Inferior parietal cortex (tissue), 1 donor: ENCODE measurements around the gene PRRT3.
A peak's percentile ranks its signal among the peaks of the same experiment; 100 is the strongest.
"Not testable (repeated sequence)": the region's sequence is repeated elsewhere in the genome, so short reads cannot be mapped to it uniquely, and the experiment has no call there.

ENCODE experiments used
- DNase-seq: peaks from one replicate; pipeline ENCODE4 v3.0.0-alpha.2; 2016; ENCODE audit errors: extremely low spot score

PRRT3 gene

GRCh38 chr3:9918261-9919038 lies 33.8 kb downstream of the PRRT3 start:
- DNase-seq, result no peak

DNA sequence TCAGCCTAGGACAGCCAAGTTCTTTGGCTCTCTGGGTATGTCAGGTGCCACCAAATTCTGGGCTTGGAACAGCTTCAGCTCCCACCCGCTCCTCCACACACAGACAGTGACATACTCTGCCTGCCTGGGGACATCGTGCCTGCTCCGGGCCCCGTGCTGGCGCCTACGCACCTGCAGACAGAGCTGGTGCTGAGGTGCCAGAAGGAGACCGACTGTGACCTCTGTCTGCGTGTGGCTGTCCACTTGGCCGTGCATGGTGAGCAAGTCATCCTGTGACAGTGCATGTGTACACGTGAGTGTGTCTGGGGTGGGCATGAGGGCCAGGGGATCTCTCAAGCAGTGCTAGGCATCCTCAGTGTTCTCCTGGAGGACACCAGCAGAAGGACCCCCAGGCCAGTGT lies 34.4 kb downstream of the PRRT3 start:
- DNase-seq, result no peak

DNA sequence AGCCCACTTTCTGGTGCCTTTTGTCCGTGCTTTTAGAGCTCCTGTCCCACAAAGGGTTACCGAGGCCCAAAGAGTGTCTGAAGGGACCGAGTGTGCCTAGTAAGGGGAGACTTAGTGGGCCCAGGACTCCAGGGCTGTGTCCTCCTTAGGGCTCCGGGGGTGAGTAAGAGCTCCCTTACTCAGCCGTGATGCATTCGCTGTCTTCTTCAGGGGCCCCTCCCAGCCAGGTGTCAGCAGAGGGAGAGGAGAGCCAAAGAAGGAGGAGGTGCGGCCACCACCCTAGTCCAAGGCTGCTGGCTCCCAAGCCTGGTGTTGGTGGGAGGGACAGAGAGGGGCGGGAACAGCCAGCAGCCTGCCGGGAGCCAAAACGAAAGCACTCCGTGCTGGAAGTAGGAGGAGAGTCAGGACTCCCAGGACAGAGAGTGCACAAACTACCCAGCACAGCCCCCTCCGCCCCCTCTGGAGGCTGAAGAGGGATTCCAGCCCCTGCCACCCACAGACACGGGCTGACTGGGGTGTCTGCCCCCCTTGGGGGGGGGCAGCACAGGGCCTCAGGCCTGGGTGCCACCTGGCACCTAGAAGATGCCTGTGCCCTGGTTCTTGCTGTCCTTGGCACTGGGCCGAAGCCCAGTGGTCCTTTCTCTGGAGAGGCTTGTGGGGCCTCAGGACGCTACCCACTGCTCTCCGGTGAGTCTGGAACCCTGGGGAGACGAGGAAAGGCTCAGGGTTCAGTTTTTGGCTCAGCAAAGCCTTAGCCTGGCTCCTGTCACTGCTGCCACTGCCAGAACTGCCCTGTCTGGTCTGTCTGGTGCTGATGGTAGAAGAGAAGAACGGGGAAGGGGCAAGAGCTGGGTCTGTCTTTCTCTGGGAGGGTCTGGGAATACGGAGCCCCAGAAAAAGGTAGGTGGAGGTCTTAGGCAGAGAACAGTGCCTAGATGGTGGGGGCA lies 35.2 kb downstream of the PRRT3 start, which contains the start of gene IL17RC:
Gene IL17RC (plus strand): TSS at position 365 of the 947 bp plus-strand sequence. CDS start 218 bp downstream, at position 583.
- peak; percentile 60 for DNase-seq

DNA sequence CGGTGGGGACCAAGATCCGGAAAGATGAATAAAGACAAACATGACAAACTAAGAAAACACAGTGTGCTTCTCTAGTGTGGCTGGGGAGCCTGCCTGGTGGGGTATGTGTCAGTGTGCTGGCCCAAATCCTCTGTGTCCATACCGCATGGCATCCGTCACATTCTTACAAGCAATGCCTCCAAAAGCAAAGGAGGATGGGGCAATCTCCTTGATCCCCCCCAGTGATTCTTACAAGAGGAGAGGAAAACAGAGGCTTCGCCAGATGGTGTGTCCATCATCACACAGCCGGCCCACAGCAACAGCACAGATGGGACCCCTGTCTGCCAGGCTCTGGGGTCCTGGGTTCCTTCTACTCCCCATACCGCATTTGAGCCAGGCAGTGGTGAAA lies 35.9 kb downstream of the PRRT3 start:
- DNase-seq, result no peak

- no peak for DNase-seq
Observed at GRCh38 chr3:9915254-9916141, 36.7 kb downstream of the PRRT3 start.

GRCh38 chr3:9914559-9915253 lies 37.5 kb downstream of the PRRT3 start:
- no peak for DNase-seq

GRCh38 chr3:9914011-9914410 lies 38.2 kb downstream of the PRRT3 start:
- no peak for DNase-seq

DNA sequence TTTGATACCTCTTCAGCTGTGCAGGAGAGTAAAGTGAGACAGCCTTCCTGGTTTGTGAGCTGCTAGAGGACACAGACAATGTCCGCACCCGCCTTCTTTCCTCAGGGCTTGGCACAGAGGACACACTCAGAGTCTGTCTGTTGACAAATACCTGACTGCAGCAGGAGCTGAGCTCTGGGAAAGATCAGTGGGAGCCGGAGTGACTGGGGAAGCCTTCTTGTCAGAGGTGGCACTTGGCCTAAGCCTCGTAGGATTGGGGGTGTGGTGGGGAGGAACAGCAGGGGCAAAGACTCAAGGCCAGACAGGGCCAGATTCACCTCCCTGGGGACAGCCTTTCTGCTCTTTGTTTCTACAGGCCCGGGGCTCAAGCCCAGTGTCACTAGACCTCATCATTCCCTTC lies 38.6 kb downstream of the PRRT3 start:
- DNase-seq, result no peak

DNA sequence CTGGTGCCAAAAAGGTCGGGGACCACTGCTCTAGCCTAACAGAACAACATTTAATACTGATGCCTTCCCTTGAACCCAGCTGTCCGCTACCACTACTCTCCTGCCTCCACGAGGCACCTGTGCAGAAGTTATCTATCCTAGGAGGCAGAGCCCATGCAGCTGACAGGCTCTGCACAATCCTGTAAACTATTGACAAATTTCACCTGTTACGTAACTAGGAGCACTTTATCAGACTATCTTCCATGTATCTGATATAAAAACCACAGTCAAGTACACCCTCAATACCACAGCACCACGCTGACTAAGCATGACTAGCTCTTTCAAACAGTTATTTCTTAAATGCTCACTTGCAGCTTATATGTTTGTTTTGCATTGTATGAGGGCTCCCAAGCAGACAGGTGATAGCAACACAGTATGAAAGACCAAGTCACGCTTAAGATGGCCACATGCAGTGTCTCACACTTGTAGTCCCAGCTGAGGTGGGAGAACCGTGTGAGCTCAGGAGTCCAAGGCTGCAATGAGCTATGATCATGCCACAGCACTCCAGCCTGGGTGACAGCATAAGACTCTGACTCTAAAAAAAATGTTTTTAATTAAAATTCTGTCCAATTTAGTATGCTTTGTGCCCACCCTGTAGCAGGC lies 39.8 kb downstream of the PRRT3 start:
- DNase-seq, result no peak

DNA sequence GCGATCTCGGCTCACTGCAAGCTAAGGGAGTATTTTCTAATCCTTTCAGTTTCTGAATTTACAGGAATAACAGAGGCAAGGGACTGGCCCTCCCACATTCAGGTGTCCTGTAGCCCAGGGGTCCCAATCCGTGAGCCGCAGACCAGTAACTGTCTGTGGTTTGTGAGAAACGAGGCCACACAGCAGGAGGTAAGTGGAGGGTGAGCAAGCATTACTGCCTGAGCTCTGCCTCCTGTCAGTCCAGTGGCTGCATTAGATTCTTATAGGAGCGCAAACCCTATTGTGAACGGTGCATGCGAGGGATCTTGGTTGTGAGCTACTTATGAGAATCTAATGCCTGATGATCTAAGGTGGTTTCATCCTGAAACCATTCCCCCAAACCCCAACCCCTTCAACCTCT lies 40.3 kb downstream of the PRRT3 start:
- DNase-seq, result no peak

DNA sequence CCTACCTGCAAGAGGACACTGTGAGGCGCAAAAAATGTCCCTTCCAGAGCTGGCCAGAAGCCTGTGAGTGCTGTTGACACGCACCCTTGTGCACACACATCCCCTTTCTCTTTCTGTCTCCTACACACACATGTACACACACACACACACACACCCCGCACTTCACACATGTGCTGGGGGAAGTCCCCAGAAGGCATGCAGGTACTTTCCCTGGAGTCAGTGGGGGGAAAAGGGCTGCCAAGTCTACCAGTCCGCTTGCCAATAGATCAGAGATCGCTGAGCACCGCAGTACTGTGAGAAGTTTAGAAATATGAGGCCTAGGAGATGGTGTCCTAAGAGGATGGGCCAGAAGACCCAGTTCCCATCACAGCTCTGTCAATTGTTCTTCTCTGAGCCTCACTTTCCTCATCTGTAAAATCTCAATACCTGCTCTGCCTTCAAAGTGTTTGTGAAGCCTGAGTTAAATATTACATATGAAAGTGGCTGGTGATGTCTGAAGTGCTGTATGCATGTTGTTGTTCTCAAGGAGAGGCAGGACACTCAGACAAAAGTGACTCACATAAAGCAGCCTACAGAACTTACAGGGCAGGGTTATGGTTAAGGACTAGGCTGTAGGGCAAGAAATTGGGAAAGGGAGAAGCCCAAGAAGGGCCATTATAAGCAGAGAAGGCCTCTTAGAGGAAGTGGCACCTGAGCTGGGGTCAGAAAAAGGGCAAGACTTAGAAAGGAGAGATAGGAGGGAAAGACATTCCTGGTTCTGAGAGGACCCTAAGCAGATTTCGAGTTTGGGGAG lies 42.8 kb downstream of the PRRT3 start:
- DNase-seq, result no peak

GRCh38 chr3:9908286-9908685 lies 43.9 kb downstream of the PRRT3 start:
- DNase-seq, result no peak

DNA sequence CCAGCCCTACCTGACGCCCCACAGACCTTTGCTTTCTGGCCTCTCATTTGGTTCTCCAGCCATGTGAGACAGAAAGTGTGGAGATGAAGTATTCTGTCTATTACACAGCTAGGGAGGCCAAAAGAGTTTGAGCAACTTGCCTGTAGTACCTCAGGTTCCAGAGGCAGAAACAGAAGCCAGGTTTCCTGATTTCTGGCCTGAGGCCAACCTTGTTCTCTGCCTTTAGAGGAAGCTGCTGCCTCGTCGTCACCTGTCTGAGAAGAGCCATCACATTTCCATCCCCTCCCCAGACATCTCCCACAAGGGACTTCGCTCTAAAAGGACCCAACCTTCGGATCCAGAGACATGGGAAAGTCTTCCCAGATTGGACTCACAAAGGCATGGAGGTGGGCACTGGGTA lies 45.7 kb downstream of the PRRT3 start:
- no peak for DNase-seq

DNA sequence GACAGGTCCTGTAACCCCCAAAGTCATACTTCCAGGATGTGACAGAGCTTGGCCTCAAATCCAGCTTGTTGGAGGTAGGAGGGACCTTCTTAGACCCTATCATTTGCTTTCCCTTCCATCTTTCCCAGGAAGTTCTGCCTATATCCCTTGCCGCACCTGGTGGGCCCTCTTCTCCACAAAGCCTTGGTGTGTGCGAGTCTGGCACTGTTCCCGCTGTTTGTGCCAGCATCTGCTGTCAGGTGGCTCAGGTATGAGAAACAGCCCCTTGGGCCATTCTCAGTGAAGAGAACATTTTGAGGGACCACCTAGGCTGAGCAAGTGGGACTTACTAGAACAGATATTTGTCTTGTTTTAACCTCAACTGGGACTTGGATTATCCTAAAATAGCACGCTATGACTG lies 48.3 kb downstream of the PRRT3 start:
- no peak for DNase-seq

DNA sequence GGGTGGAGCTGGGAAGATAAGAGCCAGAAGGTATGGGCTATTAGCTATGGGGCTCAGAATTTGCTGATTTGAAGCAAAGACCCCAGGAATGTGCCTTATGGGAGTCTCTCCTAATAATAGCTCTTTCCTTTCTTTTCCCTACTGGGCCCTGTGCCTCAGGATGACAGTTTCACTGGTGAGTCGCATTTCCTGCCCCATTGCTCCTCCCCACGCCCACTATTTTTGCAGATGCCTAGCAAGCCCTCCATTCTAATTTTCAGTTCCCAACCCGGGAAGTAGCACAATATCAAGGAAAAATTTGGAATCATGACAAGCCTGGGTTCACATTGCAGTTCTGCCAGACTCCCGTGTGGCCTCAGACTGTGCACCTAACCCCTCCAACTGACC lies 49.0 kb downstream of the PRRT3 start:
- no peak for DNase-seq

DNA sequence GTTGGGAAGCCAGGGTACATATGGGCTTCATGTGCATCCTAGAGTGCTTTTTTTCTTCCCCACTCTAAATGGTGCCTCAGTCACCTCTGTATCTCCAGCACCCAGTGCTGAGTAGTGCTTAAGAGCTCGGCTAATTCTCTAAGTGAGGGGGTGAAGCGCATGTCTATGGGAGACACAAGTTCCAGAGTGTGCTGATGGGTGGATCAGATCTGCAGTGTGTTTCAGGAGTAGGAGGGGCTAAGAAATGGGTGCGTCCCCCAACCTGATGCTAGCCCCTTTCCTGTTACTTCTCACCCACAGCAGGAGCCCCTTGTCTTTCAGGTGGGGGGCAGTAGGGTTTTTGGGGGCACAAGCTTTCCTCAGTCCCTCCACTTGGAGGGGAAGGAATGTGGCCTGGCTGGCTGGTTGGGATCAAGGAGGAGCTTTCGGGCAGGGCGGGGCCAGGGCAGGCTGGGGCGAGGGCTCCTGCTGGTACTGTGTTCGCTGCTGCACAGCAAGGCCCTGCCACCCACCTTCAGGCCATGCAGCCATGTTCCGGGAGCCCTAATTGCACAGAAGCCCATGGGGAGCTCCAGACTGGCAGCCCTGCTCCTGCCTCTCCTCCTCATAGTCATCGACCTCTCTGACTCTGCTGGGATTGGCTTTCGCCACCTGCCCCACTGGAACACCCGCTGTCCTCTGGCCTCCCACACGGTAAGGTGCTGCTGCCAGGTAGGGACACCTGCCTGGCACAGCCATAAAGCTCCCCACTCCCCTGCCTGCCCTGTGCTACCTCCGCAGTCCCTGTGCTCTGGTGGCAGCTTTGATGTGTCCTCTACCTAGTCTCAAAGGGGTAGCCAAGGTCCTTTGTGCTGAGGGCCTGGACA lies 49.6 kb downstream of the PRRT3 start, which contains the start of gene IL17RE:
Gene IL17RE (plus strand): TSS at position 477 of the 866 bp plus-strand sequence. CDS start 85 bp downstream, at position 562.
- DNase-seq, result no peak

GRCh38 chr3:9901967-9902366 lies 50.2 kb downstream of the PRRT3 start:
- DNase-seq, result no peak

DNA sequence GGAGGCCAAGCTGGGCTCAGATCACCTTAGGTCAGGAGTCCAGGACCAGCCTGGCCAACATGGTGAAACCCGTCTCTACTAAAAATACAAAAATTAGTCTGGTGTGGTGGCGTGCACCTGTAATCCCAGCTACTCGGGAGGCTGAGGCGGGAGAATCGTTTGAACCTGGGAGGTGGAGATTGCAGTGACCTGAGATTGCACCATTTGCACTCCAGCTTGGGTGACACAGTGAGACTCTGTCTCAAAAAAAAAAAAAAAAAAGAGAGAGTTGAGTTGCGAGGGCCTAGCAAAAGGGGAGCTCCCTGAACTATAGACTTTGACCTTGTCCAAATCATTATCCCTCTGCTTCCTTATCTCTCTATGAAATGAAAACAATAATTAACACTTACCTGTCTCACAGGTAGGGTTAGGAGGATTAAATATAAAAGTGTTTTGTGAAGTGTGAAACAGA lies 51.2 kb downstream of the PRRT3 start:
- DNase-seq, result not testable (repeated sequence)
